H1 (cell line): ENCODE data around the gene ZNF358. TPM values are rescaled to one million over a fixed set of nuclear protein-coding genes. Genes with fewer than 3 reads are reported as not detected.

Experiments
- ASH2L ChIP-seq: fragments of 200-600, 300-600 bp; sonication (generic); IDR thresholded peaks from one replicate; pipeline ENCODE4 v1.7.1; 2017; ENCODE audit warnings: low read length
- ATF2 ChIP-seq: IDR thresholded peaks from 2 replicates; pipeline ENCODE4 v1.6.1; 2012; ENCODE audit warnings: low read length, inconsistent platforms
- KDM1A ChIP-seq: fragments of 200-600, 300-600 bp; sonication (generic); IDR thresholded peaks from 2 replicates; pipeline ENCODE4 v1.7.1; 2016; ENCODE audit warnings: mild to moderate bottlenecking, low read length, borderline replicate concordance
- KDM5A ChIP-seq: fragments of 200-600 bp; IDR thresholded peaks from 2 replicates; pipeline ENCODE4 v1.7.1; 2012; ENCODE audit warnings: mild to moderate bottlenecking, low read length, inconsistent platforms, mixed read lengths
- MAX ChIP-seq: IDR thresholded peaks from 2 replicates; pipeline ENCODE4 v1.6.1; 2012; ENCODE audit warnings: inconsistent platforms
- NRF1 ChIP-seq: IDR thresholded peaks from 2 replicates; pipeline ENCODE4 v1.6.1; 2011; ENCODE audit warnings: mild to moderate bottlenecking, low read depth, low read length, improper control_type of control experiment
- RBBP5 ChIP-seq: IDR thresholded peaks from 2 replicates; pipeline ENCODE4 v1.7.1; 2012; ENCODE audit warnings: low read depth, mild to moderate bottlenecking, inconsistent platforms, low read length, moderate library complexity, borderline replicate concordance
- SP1 ChIP-seq: IDR thresholded peaks from 2 replicates; pipeline ENCODE4 v1.6.1; 2011; ENCODE audit warnings: low read depth, low read length
- SP2 ChIP-seq: IDR thresholded peaks from 2 replicates; pipeline ENCODE4 v1.6.1; 2012; ENCODE audit warnings: mild to moderate bottlenecking, low read length, inconsistent platforms
- SRF ChIP-seq: IDR thresholded peaks from 2 replicates; pipeline ENCODE4 v1.6.1; 2011; ENCODE audit warnings: mild to moderate bottlenecking, low read depth, low read length, moderate library complexity
- TAF1 ChIP-seq: IDR thresholded peaks from 2 replicates; pipeline ENCODE4 v1.6.1; 2011; ENCODE audit warnings: mild to moderate bottlenecking, low read depth, low read length
- TCF12 ChIP-seq: IDR thresholded peaks from 2 replicates; pipeline ENCODE4 v1.6.1; 2011; ENCODE audit warnings: low read depth, mild to moderate bottlenecking, low read length
- polyA plus RNA-seq, 7 experiments: library from polyadenylated mRNA; depleted of rRNA in 3 of 7; stranded (reverse) in 5 of 7; unstranded in 2 of 7; fragments of >200 nt in 5 of 7; fragments of 200-250 nt in 2 of 7; gene quantifications; 1 replicate in 5 of 7; 2 replicates in 1 of 7; 4 replicates in 1 of 7; pipeline versions ENCODE4 v1.2.1 to v1.2.3, GENCODE V29; 2011 to 2013; ENCODE audit warnings: missing spikeins in 2 of 7, mixed read lengths in 2 of 7
- total RNA-seq: library from RNA; stranded (reverse); fragmentation: NEBNext Ultra II Directional; extraction: Animal tissue kit (Norgen Biotek cat#: 25700); gene quantifications from 2 replicates; pipeline ENCODE4 v1.2.1, GENCODE V29; 2021

The ZNF358 gene
- total and polyA plus RNA-seq, 2 of the 8 experiments (the other 6 are each of a cell fraction or from before 2014, with no cell fraction given) = 40.0 to 60.3 TPM

GRCh38 chr19:7535047-7535997, 19.4 kb downstream of the ZNF358 start, which contains the start of gene PNPLA6 (continued):
- no peak for TF ChIP-seq ATF2
- TF ChIP-seq KDM1A = peak; percentile 98
- TF ChIP-seq RBBP5 = 0 out of 2 replicates have a peak, but pooled peaks have one; percentile 38
- peak; percentile 29; the same call in 1 of the 2 replicates for TF ChIP-seq MAX
- no peak for TF ChIP-seq NRF1
- no peak for TF ChIP-seq SRF
- no peak for TF ChIP-seq SP2
- TF ChIP-seq SP1 = no peak
- no peak for TF ChIP-seq KDM5A
- no peak for TF ChIP-seq ASH2L
- peak; percentile 65 for TF ChIP-seq TAF1
- TF ChIP-seq TCF12 = no peak
